Left ventricle myocardium inferior (tissue), 1 donor: Measurements from ENCODE around the gene NPBWR2. TPM values are rescaled to one million over a fixed set of nuclear protein-coding genes. Genes with fewer than 3 reads are reported as not detected.

ENCODE experiments used
- DNase-seq: peaks from one replicate; pipeline ENCODE4 v3.0.0-alpha.2; 2020
- H3K27ac ChIP-seq: fragments of 200-600 bp; replicated peaks from 2 replicates; pipeline ENCODE4 v1.8.0; 2021
- H3K27me3 ChIP-seq: fragments of 200-600 bp; 2 replicates; pipeline ENCODE4 v1.8.0; 2021; ENCODE audit warnings: low read depth
- H3K36me3 ChIP-seq: fragments of 200-600 bp; 2 replicates; pipeline ENCODE4 v1.8.0; 2021
- H3K4me1 ChIP-seq: fragments of 200-600 bp; 2 replicates; pipeline ENCODE4 v1.8.0; 2021
- H3K4me3 ChIP-seq: fragments of 200-600 bp; 2 replicates; pipeline ENCODE4 v1.8.0; 2021; ENCODE audit warnings: mild to moderate bottlenecking, moderate library complexity
- H3K9me3 ChIP-seq: fragments of 200-600 bp; replicated peaks from 2 replicates; pipeline ENCODE4 v1.8.0; 2021
- intact Hi-C: fragments of 100-400 bp; cut with micrococcal nuclease; formaldehyde crosslinking; loops from one replicate; pipeline ENCODE4 v1.11.0; 2022
- total RNA-seq: library from RNA; stranded (reverse); fragmentation: NEBNext Ultra II Directional; extraction: Animal tissue kit (Norgen Biotek cat#: 25700); gene quantifications from one replicate; pipeline ENCODE4 v1.2.1, GENCODE V29; 2021
- TF ChIP-seq, protein P1 (sequence below): fragments of 200-600 bp; IDR thresholded peaks from 2 replicates; pipeline ENCODE4 v1.8.0; 2021; ENCODE audit warnings: antibody characterized with exemption, mild to moderate bottlenecking, borderline replicate concordance
- donor health status: DM: no; HTN: yes; CAD: no; lungs with severe emphysema.

The NPBWR2 gene
- total RNA-seq, 1 donor from 2014 or later, result not detected

DNA sequence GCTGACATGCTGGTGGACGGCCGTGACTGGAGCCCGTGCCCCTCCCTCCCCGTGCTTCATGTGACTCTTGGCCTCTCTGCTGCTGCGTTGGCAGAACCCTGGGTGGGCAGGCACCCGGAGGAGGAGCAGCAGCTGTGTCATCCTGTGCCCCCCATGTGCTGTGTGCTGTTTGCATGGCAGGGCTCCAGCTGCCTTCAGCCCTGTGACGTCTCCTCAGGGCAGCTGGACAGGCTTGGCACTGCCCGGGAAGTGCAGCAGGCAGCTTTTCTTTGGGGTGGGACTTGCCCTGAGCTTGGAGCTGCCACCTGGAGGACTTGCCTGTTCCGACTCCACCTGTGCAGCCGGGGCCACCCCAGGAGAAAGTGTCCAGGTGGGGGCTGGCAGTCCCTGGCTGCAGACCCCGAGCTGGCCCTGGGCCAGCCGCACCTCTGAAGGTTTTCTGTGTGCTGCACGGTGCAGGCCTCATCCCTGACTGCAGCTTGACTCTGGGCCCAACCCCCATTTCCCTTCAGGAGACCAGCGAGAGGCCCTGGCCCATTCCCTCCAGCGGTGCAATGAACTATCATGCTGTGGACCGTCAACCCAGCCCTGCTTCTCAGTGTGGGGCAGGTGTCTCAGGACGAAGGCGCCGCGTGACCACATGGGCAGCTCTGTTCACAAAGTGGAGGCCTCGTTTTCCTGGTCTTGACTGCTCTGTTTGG is 8.1 kb downstream of the NPBWR2 start:
- intact Hi-C loops, result no loop called here
- no peaks in the 10 kb centered on the region for H3K9me3 ChIP-seq
- H3K36me3 ChIP-seq, result no peaks in the 10 kb centered on the region
- peaks cover 14% of the 10 kb centered on the region for H3K4me1 ChIP-seq
- TF ChIP-seq, protein P1, sequence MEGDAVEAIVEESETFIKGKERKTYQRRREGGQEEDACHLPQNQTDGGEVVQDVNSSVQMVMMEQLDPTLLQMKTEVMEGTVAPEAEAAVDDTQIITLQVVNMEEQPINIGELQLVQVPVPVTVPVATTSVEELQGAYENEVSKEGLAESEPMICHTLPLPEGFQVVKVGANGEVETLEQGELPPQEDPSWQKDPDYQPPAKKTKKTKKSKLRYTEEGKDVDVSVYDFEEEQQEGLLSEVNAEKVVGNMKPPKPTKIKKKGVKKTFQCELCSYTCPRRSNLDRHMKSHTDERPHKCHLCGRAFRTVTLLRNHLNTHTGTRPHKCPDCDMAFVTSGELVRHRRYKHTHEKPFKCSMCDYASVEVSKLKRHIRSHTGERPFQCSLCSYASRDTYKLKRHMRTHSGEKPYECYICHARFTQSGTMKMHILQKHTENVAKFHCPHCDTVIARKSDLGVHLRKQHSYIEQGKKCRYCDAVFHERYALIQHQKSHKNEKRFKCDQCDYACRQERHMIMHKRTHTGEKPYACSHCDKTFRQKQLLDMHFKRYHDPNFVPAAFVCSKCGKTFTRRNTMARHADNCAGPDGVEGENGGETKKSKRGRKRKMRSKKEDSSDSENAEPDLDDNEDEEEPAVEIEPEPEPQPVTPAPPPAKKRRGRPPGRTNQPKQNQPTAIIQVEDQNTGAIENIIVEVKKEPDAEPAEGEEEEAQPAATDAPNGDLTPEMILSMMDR, result no peak
- H3K27ac ChIP-seq, result no peak overlapping the region
- no peak overlapping the region for H3K4me3 ChIP-seq
- peaks cover 79% of the 10 kb centered on the region for H3K27me3 ChIP-seq
- no peak for DNase-seq

DNA sequence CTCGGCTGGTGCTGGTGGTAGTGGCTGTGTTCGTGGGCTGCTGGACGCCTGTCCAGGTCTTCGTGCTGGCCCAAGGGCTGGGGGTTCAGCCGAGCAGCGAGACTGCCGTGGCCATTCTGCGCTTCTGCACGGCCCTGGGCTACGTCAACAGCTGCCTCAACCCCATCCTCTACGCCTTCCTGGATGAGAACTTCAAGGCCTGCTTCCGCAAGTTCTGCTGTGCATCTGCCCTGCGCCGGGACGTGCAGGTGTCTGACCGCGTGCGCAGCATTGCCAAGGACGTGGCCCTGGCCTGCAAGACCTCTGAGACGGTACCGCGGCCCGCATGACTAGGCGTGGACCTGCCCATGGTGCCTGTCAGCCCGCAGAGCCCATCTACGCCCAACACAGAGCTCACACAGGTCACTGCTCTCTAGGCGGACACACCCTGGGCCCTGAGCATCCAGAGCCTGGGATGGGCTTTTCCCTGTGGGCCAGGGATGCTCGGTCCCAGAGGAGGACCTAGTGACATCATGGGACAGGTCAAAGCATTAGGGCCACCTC is 8.8 kb downstream of the NPBWR2 start:
- Histone ChIP-seq H3K4me3 (no peak overlapping the region), H3K27me3 (peaks cover 72% of the 10 kb centered on the region), H3K4me1 (peaks cover 14% of the 10 kb centered on the region), H3K27ac (no peak overlapping the region), H3K9me3 (no peaks in the 10 kb centered on the region), H3K36me3 (no peaks in the 10 kb centered on the region)
- TF ChIP-seq, protein P1, result no peak
- DNase-seq, result no peak
- intact Hi-C loops, result no loop called here

DNA sequence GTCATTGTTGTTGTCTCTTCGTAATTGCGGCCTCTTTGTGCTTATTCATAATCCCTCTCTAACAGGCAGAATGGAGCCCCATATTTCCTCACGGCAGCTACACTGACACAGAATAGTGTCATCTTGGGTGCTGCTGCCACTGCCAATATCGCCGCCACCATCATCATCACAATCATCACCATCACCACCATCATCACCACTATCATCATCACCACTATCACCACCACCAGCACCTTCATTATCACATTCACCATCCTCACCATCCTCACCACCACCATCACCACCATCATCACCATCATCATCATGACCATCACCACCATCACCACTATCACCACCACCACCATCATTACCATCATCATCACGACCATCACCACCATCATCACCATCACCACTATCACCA is 10.8 kb downstream of the NPBWR2 start:
- TF ChIP-seq, protein P1, result no peak
- Histone ChIP-seq H3K27ac (no peak overlapping the region), H3K4me1 (peaks cover under 1% of the 10 kb centered on the region), H3K4me3 (no peak overlapping the region), H3K36me3 (no peaks in the 10 kb centered on the region), H3K9me3 (no peaks in the 10 kb centered on the region), H3K27me3 (peaks cover 59% of the 10 kb centered on the region)
- no peak for DNase-seq
- intact Hi-C loops, result no loop called here

DNA sequence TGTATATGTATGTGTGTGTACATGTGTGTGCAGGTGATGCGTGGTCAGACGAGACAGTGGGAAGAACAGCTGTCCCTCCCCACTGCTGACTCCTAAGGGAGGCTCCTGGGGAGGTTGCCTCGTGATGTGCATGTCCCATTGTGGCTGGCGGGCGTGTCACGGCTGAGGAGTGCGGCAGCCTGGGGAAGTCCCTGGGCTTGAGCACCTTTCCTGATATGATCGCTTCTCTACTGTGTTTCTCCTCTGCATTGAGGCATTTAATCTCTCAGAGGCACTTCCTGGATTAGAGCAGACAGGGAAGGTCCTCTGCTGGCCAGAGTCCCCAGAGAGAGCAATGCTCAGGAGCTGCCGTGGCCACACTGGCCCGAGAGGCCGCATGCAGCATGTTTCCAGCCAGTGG is 11.4 kb downstream of the NPBWR2 start:
- intact Hi-C loops, result no loop called here
- no peak for DNase-seq
- Histone ChIP-seq H3K27me3 (peaks cover 53% of the 10 kb centered on the region), H3K27ac (no peak overlapping the region), H3K36me3 (no peaks in the 10 kb centered on the region), H3K4me1 (no peaks in the 10 kb centered on the region), H3K9me3 (no peaks in the 10 kb centered on the region), H3K4me3 (no peak overlapping the region)
- TF ChIP-seq, protein P1, result no peak

DNA sequence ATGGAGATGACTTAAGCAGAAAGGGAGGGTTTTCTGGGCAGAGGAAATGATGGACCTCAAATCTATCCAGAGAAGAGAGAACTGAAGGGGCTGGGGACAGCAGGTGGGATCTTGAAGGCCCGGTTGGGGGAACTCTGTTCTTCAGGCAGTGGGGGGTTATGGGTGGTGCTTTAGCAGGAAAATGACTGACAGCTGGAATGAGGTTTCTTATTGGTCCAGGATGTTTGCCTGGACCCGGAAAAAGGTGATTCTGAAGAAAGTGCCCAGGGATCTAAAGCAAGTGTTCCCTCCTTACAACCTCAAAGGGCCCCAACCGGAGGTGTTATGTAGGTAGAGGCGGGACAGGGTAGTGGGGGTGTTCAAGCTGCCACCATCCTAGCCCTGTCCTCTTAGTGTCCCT is 11.9 kb downstream of the NPBWR2 start:
- intact Hi-C loops, result no loop called here
- Histone ChIP-seq H3K4me1 (no peaks in the 10 kb centered on the region), H3K27me3 (peaks cover 48% of the 10 kb centered on the region), H3K4me3 (no peak overlapping the region), H3K27ac (no peak overlapping the region), H3K9me3 (no peaks in the 10 kb centered on the region), H3K36me3 (no peaks in the 10 kb centered on the region)
- TF ChIP-seq, protein P1, result no peak
- no peak for DNase-seq
